Gastroesophageal sphincter (tissue), 4 donors: ENCODE data around the gene SNX8. TPM values are rescaled to one million over a fixed set of nuclear protein-coding genes. Genes with fewer than 3 reads are reported as not detected.

ENCODE experiments used
- ATAC-seq: fragments of 150-250 bp; one replicate; pipeline ENCODE4 v1.9.1; 2016; ENCODE audit warnings: mild to moderate bottlenecking, moderate library complexity
- H3K27ac ChIP-seq, 4 donors: fragments of 200-600 bp; sonication (generic) in 3 of 4; 1 replicate in 3 of 4; 2 replicates in 1 of 4; pipeline ENCODE4 v1.5.1; 2016 to 2019
- H3K27me3 ChIP-seq: fragments of 200-600 bp; sonication (generic); one replicate; pipeline ENCODE4 v1.5.1; 2019
- H3K36me3 ChIP-seq, 2 donors: fragments of 200-600 bp; sonication (generic); one replicate each; pipeline ENCODE4 v1.5.1; 2019; ENCODE audit warnings: control low read depth in 1 of 2
- H3K4me1 ChIP-seq, 3 donors: fragments of 200-600 bp; sonication (generic); 1 replicate in 2 of 3; 2 replicates in 1 of 3; pipeline ENCODE4 v1.5.1; 2016 to 2019; ENCODE audit warnings: control low read depth in 2 of 3
- H3K4me3 ChIP-seq, 2 donors: fragments of 200-600 bp; sonication (generic); one replicate each; pipeline ENCODE4 v1.5.1; 2019; ENCODE audit warnings: mild to moderate bottlenecking in 1 of 2, moderate library complexity in 1 of 2
- H3K9me3 ChIP-seq, 3 donors: fragments of 200-600 bp; sonication (generic); one replicate each; pipeline ENCODE4 v1.5.1; 2017 to 2019; ENCODE audit warnings: control low read depth in 2 of 3
- CTCF ChIP-seq, 4 experiments: fragments of 200-600 bp in 2 of 4; fragments of 450-650 bp in 2 of 4; sonication (generic) in 1 of 4; IDR thresholded peaks; one replicate each; pipeline ENCODE4 v1.5.1; 2017 to 2019; ENCODE audit warnings: antibody characterized with exemption in 4 of 4, mild to moderate bottlenecking in 2 of 4, moderate library complexity in 2 of 4
- EP300 ChIP-seq: sonication (generic); formaldehyde crosslinking; IDR thresholded peaks from one replicate; pipeline ENCODE4 v1.6.1; 2017; ENCODE audit warnings: antibody characterized with exemption, mild to moderate bottlenecking
- POLR2A ChIP-seq, 2 donors: fragments of 450-650 bp; IDR thresholded peaks; one replicate each; pipeline ENCODE4 v1.6.1; 2017; ENCODE audit warnings: antibody characterized with exemption in 2 of 2, mild to moderate bottlenecking in 2 of 2, moderate library complexity in 1 of 2
- POLR2AphosphoS5 ChIP-seq: sonication (generic); formaldehyde crosslinking; IDR thresholded peaks from one replicate; pipeline ENCODE4 v1.6.1; 2017; ENCODE audit warnings: antibody characterized with exemption
- WGBS, 2 donors: methylation state at CpG; one replicate each; pipeline ENCODE4 v1.1.5; 2018; ENCODE audit warnings: low coverage in 1 of 2; 5-methylcytosine and 5-hydroxymethylcytosine counted together
- total RNA-seq, 4 donors: library from RNA; depleted of rRNA; stranded (reverse); fragments of >200 nt; gene quantifications; one replicate each; pipeline ENCODE4 v1.1.0, GENCODE V29; 2016

Gene SNX8
- total RNA-seq, 4 donors from 2014 or later, result 8.7 to 17.8 (median 9.8) TPM

GRCh38 chr7:2214636-2215035 lies 99.6 kb downstream of the SNX8 start:
- Histone ChIP-seq H3K9me3 (no peaks in the 10 kb centered on the region), H3K4me3 (no peak overlapping the region), H3K27ac (no peak overlapping the region), H3K36me3 (peaks cover 0 to 93% of the 10 kb centered on the region in 2 donors), H3K27me3 (no peaks in the 10 kb centered on the region), H3K4me1 (peaks cover 0 to 3% (median 0%) of the 10 kb centered on the region in 3 donors)
- TF ChIP-seq CTCF (IDR thresholded peaks at IDR 0.05), result no peak
- TF ChIP-seq EP300, result no peak
- TF ChIP-seq POLR2A (IDR thresholded peaks at IDR 0.05), result no peak
- no peak for TF ChIP-seq POLR2AphosphoS5
- ATAC-seq, result no peak
- 100% methylated on average over 1 of the region's 9 CpGs; no CpG with 5 or more reads in 1 of the 2 donors for WGBS, 2 donors

GRCh38 chr7:2213551-2214215 lies 100.6 kb downstream of the SNX8 start:
- H3K4me3 ChIP-seq, result no peak overlapping the region
- TF ChIP-seq CTCF (IDR thresholded peaks at IDR 0.05), result no peak
- no peak for TF ChIP-seq POLR2A (IDR thresholded peaks at IDR 0.05)
- no peak for TF ChIP-seq EP300
- no peaks in the 10 kb centered on the region for H3K27me3 ChIP-seq
- whole genome bisulfite sequencing, 2 donors, result 40 to 80% methylated on average over 1 to 3 of the region's 15 CpGs
- peaks cover 0 to 9% (median 4%) of the 10 kb centered on the region in 3 donors for H3K4me1 ChIP-seq
- no peak overlapping the region for H3K27ac ChIP-seq
- peaks cover 0 to 85% of the 10 kb centered on the region in 2 donors for H3K36me3 ChIP-seq
- no peaks in the 10 kb centered on the region for H3K9me3 ChIP-seq
- ATAC-seq, result no peak

- peaks cover 0 to 9% (median 4%) of the 10 kb centered on the region in 3 donors for H3K4me1 ChIP-seq
- TF ChIP-seq POLR2AphosphoS5 (no peak), POLR2A (IDR thresholded peaks at IDR 0.05) (no peak), CTCF (IDR thresholded peaks at IDR 0.05) (no peak), EP300 (no peak)
- no peaks in the 10 kb centered on the region for H3K27me3 ChIP-seq
- no peak overlapping the region for H3K27ac ChIP-seq
- 97 to 100% methylated on average over 2 to 4 of the region's 10 CpGs for WGBS, 2 donors
- H3K36me3 ChIP-seq, result peaks cover 0 to 85% of the 10 kb centered on the region in 2 donors
- H3K9me3 ChIP-seq, result no peaks in the 10 kb centered on the region
- H3K4me3 ChIP-seq, result no peak overlapping the region
- ATAC-seq, result no peak
These were observed 101.3 kb downstream of the SNX8 start for GRCh38 chr7:2212906-2213305.

GRCh38 chr7:2211926-2212325 lies 102.3 kb downstream of the SNX8 start:
- TF ChIP-seq EP300 (no peak), POLR2A (IDR thresholded peaks at IDR 0.05) (no peak)
- Histone ChIP-seq H3K4me3 (no peak overlapping the region), H3K27me3 (no peaks in the 10 kb centered on the region), H3K9me3 (no peaks in the 10 kb centered on the region), H3K27ac (no peak overlapping the region), H3K4me1 (peaks cover 0 to 9% (median 4%) of the 10 kb centered on the region in 3 donors), H3K36me3 (peaks cover 0 to 85% of the 10 kb centered on the region in 2 donors)
- 88 to 100% methylated on average over 3 to 7 of the region's 13 CpGs for WGBS, 2 donors
- no peak for ATAC-seq

GRCh38 chr7:2211259-2211880 lies 102.9 kb downstream of the SNX8 start:
- Histone ChIP-seq H3K9me3 (no peaks in the 10 kb centered on the region), H3K36me3 (peaks cover 0 to 79% of the 10 kb centered on the region in 2 donors), H3K27me3 (no peaks in the 10 kb centered on the region), H3K4me3 (no peak overlapping the region), H3K4me1 (peaks cover 0 to 9% (median 4%) of the 10 kb centered on the region in 3 donors), H3K27ac (no peak overlapping the region)
- no peak for ATAC-seq
- no peak for TF ChIP-seq POLR2AphosphoS5
- no peak for TF ChIP-seq POLR2A (IDR thresholded peaks at IDR 0.05)
- TF ChIP-seq EP300, result no peak
- TF ChIP-seq CTCF (IDR thresholded peaks at IDR 0.05), result no peak
- WGBS, 2 donors, result 68 to 76% methylated on average over 4 to 7 of the region's 15 CpGs
